Activated CD4-positive, alpha-beta T cell treated with anti-CD3 and anti-CD28 coated beads for 4 hours (primary cell): ENCODE results near the gene ZFP62.
A peak's percentile ranks its signal among the peaks of the same experiment; 100 is the strongest.
"Not testable (repeated sequence)": the region's sequence is repeated elsewhere in the genome, so short reads cannot be mapped to it uniquely, and the experiment has no call there.

Experiments
- DNase-seq, 2 donors: peaks; one replicate each; pipeline ENCODE4 v3.0.0-alpha.2; 2020

The ZFP62 gene

DNA sequence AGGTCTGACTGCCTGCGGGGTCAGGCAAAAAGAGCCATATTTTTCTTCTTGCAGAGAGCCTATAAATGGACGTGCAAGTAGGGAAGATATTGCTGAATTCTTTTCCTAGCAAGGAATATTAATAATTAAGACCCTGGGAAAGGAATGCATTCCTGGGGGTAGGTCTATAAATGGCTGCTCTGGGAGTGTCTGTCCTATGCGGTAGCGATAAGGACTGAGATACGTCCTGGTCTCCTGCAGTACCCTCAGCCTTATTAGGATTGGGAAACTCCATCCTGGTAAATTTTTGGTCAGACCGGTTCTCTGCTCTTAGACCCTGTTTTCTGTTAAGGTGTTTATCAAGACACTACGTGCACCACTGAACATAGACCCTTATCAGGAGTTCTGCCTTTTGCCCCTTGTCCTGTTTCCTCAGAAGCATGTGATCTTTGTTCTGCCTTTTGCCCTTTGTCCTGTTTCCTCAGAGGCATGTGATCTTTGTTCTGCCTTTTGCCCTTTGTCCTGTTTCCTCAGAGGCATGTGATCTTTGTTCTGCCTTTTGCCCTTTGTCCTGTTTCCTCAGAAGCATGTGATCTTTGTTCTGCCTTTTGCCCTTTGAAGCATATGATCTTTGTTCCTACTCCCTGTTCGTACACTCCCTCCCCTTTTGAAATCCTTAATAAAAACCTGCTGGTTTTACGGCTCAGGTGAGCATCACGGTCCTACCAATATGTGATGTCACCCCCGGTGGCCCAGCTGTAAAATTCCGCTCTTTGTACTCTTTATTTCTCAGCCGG, 32.1 kb downstream of the ZFP62 start:
- DNase-seq, result not testable (repeated sequence)

DNA sequence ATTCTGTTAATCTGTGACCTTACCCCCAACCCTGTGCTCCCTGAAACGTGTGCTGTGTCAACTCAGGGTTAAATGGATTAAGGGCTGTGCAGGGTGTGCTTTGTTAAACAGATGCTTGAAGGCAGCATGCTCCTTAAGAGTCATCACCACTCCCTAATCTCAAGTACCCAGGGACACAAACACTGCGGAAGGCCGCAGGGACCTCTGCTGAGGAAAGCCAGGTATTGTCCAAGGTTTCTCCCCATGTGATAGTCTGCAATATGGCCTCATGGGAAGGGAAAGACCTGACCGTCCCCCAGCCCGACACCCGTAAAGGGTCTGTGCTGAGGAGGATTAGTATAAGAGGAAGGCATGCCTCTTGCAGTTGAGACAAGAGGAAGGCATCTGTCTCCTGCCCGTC, 33.7 kb downstream of the ZFP62 start:
- not testable (repeated sequence) for DNase-seq

DNA sequence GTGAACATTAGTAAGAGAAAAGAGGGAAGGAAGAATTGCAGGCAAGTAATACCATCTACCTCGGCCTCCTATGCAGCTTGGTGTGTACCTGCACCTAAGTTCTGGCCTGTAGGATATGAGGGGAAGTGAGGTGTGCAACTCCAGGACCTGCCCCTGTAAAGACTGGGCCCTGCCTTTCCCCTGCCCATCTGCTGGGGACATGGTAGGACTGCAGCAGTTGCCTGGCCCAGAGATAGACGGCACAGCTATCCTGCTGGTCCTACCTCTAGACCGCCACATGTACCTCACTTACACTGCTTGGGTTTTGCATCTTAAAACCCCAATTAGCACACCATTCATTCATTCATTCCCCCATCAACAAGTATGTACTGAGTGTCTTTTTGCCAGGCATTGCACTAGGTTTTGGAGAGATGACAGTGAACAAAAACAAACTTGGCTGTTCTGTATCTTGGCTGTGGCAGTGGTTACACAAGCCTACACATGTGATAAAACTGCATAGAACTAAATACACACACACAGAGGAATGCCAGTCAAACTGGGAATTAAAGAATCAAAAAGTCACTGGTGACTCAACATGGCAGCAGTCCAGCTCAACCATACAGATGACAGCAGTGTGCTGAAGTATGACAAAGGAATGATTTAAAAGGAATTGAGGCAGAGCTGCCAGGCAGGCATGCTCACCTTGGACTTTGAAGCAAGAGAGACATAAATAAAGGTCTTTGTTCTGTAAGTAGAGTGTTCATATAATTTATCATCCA, 35.1 kb downstream of the ZFP62 start:
- DNase-seq, result no peak

DNA sequence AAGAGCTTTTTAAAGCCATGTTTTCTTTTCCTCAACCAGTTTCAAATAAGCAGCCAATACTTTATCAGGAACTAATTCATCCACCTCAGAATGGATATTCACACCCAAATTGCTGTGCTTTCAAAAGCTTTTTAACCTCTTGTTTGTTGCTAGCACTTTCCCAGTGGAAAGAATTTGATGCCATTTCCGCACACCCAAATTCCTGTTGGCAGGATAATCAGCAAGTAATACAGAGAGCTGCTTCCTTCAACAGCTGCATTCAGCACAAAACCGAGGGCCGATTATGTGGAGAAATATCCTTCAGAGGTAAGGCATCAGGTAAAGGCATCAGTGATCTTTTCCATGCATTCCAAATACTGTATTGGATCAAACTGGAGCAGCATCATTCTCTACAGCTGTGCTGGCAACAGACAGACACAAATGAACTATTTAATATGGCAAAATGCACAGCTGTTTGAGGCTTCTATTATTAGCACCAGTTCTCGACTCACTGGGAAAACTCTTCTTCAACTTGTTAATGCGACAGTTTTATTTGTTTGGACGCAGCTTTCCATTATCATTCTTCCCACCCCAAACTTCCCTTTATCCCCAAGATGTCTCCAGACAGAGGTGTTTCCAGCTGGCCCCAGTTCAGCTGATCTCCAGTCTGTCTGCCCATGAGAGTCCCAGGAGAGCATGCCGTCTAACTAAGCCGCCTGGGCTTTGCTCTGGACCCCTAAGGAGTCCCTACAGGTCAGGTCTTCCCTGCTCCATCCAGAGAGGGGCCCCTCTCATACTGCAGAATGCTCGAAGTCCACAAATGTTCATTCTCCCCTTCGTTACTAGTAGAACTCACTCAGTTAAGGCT, 36.2 kb downstream of the ZFP62 start:
- DNase-seq, result no peak

DNA sequence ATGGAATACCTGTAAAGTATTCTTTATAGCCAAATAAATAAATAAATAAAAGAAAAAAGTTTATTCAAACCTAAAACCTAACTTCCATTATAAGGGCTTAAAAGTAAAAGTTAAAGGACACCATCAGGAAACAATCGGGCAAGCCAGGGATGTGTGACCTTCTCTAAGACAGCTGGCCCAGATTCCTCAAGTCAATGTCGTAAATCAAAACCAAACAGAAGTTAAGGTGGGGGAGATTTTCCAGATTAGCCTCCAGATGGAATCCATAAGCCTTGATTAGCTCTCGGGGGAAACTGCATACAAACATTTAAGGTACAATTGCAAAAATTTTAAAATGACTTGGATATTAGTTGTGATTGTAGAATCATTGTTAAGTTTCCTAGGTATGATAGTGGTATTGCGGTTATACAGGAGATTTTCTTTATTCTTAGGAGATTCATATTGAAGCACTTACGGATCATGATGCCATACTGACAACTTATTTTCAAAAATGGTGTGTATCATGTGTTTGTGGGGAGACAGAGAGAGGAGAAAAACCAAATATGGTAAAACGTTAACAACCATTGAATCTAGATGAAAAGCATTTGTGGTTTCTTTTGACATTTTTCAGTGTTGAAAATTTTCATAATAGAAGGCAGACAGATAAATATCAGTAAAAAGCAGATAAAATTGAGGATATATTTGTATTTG, 37.0 kb downstream of the ZFP62 start:
- DNase-seq, result no peak

DNA sequence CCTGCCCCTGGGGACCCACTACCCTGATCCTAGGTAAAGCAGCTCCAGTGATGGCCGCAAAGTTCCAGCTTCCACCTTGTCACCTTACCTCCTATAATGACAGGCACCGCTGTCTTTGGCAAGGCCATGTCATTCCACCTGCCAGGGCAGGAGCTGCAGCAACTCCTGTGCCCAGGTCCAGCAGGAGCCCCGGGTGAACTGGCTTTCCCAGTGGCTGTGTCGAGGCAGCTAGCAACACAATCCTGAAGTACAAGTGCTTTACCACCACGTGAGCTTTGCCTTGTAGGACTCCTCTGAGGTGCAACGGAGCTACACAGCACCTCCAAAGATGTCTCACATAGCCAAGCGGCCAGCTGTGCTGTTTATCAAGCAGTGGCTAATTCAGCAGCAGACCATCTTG, 37.7 kb downstream of the ZFP62 start:
- no peak for DNase-seq

DNA sequence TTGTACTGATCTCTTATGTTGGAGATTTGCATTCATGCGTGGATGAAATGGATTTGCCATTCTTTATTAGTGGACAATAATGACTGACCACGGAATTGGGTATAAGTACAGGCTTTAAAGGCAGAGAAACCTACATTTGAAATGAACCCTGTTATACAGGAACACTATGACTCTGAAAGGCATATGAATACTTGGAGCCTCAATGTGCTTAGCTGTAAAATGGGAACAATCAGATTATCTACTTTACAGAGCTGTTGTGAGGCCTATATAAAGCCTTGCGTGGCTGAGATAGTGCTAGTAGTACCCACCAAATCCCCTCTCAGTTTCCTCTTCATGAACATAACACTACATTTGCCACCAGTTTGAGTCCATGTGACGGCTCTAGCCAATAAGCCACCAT, 39.5 kb downstream of the ZFP62 start:
- DNase-seq, result no peak

DNA sequence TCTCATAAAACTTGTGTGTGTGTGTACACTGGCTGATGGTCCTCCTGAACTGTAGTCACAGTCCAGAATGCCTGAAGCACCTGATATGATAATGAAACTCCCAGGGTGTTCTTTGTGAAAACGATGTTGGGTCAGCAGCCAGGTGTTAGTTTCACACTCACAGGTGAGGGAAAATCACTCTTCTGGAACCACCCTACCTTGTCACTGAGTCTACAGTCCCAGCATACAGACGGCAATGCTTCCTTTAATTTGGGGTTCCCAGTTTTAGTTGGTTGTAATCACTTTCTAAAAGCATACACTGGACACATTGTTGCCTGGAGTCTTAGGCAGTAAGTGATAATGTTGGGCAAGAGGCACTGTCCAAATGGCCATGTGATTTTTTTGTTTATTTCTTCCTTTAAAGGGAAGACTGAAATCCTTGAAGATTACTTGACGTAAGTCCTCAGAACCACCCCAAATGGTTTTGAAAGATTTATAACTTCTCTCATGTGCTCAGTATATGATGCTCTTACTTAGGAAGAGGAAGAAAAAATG, 40.2 kb downstream of the ZFP62 start:
- DNase-seq, result no peak

DNA sequence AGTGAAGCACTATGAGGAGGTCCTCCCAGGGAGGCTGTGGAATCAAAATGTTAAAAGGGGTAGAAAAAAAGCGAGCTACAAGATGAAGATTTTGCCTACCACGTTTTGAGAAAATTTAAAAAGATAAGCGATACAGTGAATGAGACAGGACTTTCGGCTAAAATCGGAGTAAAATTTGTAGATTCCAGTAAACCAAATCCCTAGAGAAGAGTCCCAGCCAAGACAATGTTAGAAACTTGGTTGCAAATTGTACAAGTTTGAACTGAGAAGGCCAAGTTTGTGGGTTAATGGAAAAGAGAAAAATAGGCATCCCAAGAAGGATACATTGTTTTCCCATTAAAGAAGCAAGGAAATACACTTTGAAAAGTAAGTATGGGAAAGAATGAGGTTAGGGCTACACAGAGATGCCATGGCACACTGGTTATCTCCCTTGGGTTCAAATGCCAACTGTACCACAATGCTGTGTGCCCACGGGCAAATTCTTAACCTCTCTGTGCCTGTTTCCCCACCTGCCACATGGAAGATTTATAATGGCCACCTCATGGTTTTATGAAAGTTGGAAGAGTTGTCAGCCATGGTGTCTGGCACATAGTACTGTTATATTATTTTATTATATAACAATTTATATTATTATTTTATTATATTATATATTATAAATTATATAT, 42.3 kb downstream of the ZFP62 start:
- DNase-seq, result no peak

DNA sequence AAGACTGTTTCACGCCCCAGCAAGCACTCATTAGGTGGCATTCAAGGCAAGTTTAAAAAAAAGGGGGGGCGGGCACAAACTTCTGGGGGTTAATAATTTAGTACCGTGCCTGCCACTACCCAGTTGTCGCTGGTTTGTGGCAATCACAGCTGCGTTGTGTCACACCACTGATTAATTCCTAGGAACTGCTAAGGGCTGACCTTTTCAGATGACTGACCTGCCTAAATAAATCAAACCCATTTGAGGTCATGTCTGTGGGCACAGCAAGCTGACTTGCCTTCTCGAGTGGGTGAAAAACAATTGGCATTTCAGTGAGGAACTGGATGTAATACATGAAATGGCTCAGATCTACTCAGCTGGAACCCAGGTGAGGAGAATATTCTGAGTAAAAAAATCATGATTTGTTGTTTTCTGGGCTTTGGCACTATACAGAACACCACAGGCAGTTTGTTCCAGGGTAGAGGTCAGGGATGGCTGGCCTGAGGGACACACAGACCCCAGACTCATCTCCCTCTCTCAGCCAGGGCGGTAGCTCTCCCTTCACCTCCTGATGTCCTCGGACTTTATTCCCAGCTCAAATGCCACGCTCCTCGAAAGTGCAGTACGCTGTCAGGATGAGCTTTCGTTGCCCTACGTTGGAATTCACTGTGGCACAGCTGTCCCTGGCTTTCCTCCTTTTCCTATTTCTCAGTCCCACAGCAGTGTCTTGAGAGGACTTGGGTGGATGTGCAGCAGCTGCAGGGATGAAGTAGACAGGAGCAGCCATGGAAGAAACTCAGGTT, 43.0 kb downstream of the ZFP62 start:
- DNase-seq, result no peak

DNA sequence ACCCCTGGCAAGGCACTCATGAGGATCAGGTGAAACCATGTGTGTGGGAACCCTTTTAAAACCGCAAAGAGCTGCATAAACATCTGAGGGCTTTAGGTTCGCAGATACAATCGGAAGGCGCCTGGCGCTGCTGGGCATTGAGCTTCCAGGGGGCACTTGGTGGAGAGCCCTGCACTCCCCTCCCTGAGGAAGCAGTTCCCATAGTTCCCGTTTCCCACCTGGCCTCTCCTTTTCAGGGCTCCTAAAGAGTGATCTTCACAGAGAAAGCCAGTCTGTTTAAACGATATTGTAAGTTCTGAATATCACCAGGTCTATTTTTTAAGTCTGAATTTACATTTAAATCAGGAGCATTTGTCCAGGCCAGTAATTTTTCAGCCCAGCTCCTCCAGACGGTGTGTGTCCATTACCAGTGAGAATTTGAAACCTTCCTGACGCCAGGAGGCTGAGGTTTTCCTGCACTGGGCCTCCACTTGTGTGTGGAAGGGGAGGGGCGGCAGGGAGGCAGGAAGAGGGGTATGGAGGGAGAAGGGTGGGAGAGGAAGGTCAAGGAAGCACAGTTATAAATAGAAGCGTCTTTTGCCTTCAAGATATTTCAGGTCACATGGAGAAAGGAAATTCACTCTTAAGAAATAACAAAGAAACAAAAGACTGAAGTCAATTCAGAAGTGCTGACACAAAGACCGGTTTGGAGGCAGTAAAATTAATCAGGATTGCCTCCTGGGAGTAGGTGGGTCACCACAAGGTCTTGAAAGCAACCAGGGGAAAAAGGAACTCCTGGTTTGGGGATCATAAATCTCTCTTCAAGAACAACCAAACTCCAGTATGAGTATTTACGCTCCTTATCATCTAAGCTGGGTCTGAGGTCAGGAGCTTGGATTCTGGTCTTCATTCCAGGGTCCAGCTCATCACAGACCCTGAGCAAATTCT, 44.2 kb downstream of the ZFP62 start:
- DNase-seq, result no peak

DNA sequence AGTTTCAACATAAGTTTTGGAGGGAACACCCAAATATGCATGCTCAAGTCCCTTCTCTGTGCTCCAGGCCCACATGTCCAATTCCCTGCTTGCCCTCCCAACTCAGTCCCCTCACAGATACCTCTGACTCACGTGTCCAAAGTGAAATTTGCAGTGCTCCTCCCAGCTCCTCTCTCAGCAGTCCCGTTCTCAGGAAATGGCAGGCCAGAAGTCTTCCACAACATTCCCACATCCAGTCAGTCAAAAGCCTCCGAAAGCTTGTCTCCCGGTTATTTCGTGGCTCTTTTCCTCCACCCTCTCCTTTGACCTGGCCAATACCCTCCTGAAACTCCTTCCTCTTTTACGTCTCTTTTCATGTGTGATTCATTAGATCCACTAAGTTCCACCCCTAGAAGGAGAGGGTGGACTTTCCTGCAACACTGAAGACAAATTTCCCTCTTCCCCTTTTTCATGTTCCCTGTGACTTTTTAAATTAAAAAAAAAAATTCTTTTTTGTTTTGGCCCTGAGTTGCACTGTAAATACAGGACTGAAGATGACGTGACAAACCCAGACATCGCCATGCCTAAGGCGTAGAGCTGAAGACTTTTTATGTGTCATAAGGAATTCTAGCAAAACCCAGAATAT, 45.7 kb downstream of the ZFP62 start:
- DNase-seq, result no peak

DNA sequence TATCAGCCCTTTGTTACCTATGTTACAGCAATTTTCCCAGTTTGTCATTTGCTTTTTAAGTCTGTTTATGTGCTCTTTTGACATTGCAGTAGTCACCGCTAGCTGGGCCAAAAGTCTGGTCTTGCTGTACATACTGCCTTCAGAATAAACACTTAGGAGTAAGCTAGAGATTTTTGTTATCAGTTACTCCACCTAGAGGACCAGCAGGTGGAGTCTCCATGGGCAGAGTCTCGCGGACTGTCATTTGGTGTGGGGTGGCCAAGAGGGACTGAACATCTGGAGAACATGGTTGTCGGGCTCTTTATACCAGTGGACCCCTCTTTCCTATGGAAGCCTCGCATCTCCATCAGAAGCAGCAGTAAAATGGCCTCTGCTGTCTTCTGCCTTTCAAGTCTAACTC, 47.7 kb downstream of the ZFP62 start:
- DNase-seq, result no peak

DNA sequence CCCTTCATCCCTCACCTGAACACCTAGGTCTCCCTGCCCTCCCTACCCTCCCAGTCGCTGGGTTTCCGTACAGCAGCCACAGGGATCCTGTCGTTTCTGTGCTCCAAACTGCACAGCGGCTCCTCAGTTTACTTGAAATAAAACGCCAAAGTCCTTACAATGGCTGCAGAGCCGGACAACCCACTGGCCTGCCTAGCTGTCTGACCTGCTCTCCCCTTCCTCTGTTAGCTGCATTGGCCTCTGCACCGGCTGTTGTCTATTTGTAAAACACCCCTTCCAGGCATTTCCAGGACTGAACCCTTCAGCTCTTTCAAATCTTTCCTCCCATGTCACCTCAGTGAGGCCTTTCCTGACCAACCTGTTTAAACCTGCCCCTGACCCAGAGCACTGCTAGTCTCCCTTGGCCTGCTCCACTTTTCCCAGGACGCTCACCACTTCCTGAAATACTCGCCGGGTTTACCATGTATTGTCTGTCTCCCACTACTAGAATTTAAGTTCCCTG, 49.4 kb downstream of the ZFP62 start:
- DNase-seq, result no peak

DNA sequence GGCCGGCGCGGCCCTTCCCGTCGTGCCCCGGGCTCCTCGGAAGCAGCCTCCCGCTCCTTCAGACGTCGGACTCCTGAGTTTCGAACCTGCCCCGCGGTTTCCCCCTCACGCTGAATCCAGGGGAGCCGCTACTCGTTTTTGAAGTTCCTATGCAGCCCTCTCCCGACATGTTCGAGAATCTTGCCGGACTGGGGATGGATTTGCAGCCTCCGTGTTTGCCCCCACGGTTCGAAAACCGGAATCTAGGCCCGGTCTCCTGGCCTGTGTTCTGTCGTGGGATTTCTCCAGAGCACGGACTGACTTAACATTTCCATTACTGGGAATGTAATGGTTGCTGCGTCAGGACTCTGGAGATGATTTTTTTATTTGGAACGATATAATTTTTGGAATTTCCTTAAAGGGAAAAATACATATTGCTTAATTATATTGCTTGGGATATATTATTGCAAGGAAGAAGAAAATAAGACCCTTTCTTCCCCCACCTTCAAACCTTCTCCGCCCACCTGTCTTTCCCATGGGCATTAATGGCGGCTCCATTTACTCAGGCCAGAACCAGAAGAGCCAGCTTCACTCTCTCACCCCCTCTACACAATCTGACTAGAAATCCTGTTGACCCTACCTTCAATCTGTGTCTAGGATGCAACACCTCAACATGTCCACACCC, 50.0 kb downstream of the ZFP62 start:
- DNase-seq, result no peak

DNA sequence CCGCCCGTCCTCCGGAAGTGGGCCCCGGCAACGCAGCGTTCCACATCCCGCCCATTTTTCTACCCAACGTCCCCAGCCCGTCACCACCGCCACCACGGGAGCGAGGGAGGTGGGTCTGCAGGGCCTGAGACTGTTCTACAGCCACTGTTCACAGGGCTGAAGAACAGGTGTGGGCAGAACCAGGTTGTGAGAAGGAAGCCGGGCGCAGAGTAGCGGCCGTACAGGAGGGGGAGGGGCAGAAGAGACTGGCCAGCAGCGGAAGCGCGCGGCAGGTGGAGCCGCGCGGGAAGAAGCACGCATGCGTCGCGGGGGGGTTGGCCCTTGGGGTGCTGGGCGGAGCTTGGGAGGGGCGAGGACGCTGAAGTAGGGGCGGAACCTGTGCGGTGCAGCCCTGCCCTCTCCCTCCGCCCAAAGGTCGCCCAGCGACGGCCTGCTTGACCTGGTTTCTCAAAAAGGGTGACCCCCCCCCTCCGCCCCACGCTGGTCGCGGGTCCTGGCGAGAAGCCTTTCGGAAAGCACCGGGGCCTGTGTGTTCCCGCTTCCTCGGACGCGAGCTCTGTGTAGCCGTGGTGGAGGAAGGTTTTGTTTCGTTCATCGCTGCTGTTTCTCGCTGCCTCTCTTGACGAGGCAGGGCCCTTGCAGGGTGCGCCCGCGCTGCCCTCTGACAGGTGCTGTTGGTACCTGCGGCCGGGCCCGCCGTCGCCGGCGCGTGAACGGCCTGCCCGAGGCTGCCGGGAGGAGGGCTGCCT, 50.7 kb downstream of the ZFP62 start:
- peak; percentile 95 to 96 for DNase-seq

DNA sequence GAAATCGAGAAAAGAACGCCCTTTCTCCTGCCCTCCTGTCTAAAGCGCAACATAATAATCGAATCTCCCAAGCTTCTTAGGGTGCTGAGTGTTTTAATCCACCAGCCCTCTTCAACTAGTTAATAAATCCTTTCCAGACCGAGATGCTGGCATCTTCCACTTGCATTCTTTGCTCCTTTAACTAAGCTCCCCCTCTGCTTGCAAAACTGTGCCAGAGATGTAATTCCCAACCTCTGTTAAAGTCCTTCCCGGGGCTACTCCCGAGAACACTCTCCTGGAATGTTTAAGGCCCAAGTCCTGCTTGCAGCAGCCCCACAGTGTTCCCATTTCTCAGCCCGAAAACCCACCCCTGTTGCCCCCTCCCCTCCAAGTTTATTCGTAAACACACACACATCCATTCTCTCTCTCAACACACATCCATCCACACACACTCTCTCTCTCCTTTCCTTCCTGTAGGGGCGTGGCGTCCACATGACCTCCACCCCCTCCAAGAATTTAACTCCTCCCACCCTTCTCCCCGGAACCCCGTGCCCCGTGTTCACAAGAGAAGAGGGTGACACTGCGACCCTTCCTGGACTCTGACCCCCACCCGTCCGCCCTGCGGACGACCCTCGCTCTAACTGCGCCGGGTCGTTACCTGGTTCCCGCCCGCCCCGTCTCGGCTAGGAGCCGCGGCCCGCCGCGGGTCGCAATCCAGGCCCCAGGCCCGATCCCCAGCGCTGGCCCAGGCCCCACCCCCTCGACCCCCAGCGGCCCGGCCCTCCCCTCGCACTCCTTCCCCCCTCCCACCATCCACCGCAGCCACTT, 51.5 kb downstream of the ZFP62 start:
- DNase-seq, result peak; percentile 83 to 88
